Aorta (tissue), 5 donors: ENCODE data around the gene ZNF556. TPM values are rescaled to one million over a fixed set of nuclear protein-coding genes. Genes with fewer than 3 reads are reported as not detected.
"Not testable (repeated sequence)": the region's sequence is repeated elsewhere in the genome, so short reads cannot be mapped to it uniquely, and the experiment has no call there.

Source experiments
- ATAC-seq: fragments of 200-7000 bp; cut with Tn5 transposase; one replicate; pipeline ENCODE4 v1.9.1; 2022; ENCODE audit warnings: moderate library complexity; ENCODE audit not compliant: low FRiP score
- DNase-seq, 2 donors: peaks; one replicate each; pipeline ENCODE4 v3.0.0-alpha.2; 2020
- H3K27ac ChIP-seq, 2 donors: one replicate each; pipeline ENCODE4 v1.5.1; 2013; ENCODE audit warnings: low read length in 2 of 2, mild to moderate bottlenecking in 2 of 2, moderate library complexity in 2 of 2, control low read depth in 1 of 2, inconsistent platforms in 1 of 2, low read depth in 1 of 2
- H3K27me3 ChIP-seq, 2 donors: one replicate each; pipeline ENCODE4 v1.6.1; 2013; ENCODE audit warnings: control low read depth in 1 of 2, low read length in 1 of 2, mild to moderate bottlenecking in 1 of 2, moderate library complexity in 1 of 2; ENCODE audit not compliant: insufficient read depth in 2 of 2, control insufficient read depth in 1 of 2
- H3K36me3 ChIP-seq, 2 donors: one replicate each; pipeline ENCODE4 v1.6.1; 2013; ENCODE audit warnings: control low read depth in 1 of 2, low read length in 1 of 2, mild to moderate bottlenecking in 1 of 2; ENCODE audit not compliant: insufficient read depth in 2 of 2, control insufficient read depth in 1 of 2
- H3K4me1 ChIP-seq, 2 donors: one replicate each; pipeline ENCODE4 v1.6.1; 2013; ENCODE audit warnings: low read length in 2 of 2, control low read depth in 1 of 2, mild to moderate bottlenecking in 1 of 2, moderate library complexity in 1 of 2; ENCODE audit not compliant: insufficient read depth in 2 of 2, control insufficient read depth in 1 of 2
- H3K4me3 ChIP-seq, 2 donors: one replicate each; pipeline ENCODE4 v1.5.1; 2013; ENCODE audit warnings: low read length in 2 of 2, control low read depth in 1 of 2, mild to moderate bottlenecking in 1 of 2
- H3K9me3 ChIP-seq: one replicate; pipeline ENCODE4 v1.6.1; 2013; ENCODE audit warnings: mild to moderate bottlenecking, low read length; ENCODE audit not compliant: control insufficient read depth
- WGBS, 2 donors: extraction: QIAGEN DNeasy Blood & Tissue Kit; methylation state at CpG; one replicate each; pipeline ENCODE4 v1.1.7; 2013; 5-methylcytosine and 5-hydroxymethylcytosine counted together
- intact Hi-C, 2 donors: fragments of 100-400 bp; cut with DNase I; formaldehyde crosslinking; loops; one replicate each; pipeline versions ENCODE4 v1.14.2 to v1.15.0; 2022
- polyA plus RNA-seq, 2 donors: library from polyadenylated mRNA; stranded (reverse); fragments of 200-250 nt; gene quantifications; one replicate each; pipeline ENCODE4 v1.2.3, GENCODE V29; 2013
- total RNA-seq, 2 donors: library from RNA; stranded (reverse); fragmentation: NEBNext Ultra II Directional; extraction: Animal tissue kit (Norgen Biotek cat#: 25700); gene quantifications; one replicate each; pipeline ENCODE4 v1.2.1, GENCODE V29; 2021
- donor health status: healthy with polysubstance abuse.
- donor health status: Bipolar disorder and iron deficiency.
- donor health status: DM: no; HTN: no; CAD: no.
- donor health status: DM: no; HTN: no; CAD: no.
- donor health status: DM: yes; HTN: yes; CAD: no.

Gene ZNF556
- total and polyA plus RNA-seq, 4 donors = 0.16 TPM; not detected in 3

- 70 to 73% methylated on average over 8 of the region's 8 CpGs for WGBS, 2 donors
- peak in 1 of 2 donors; percentile 23 for DNase-seq
- intact Hi-C loops, H3K4me1 ChIP-seq, H3K4me3 ChIP-seq, H3K36me3 ChIP-seq, H3K9me3 ChIP-seq, H3K27ac ChIP-seq, ATAC-seq, H3K27me3 ChIP-seq: not testable (repeated sequence)
Observed at GRCh38 chr19:2890531-2890930, 23.4 kb downstream of the ZNF556 start.

GRCh38 chr19:2896694-2897093 lies 29.6 kb downstream of the ZNF556 start:
- H3K36me3 ChIP-seq = no peaks in the 10 kb centered on the region
- H3K9me3 ChIP-seq = no peaks in the 10 kb centered on the region
- intact Hi-C loops = no loop called here
- H3K4me3 ChIP-seq = no peak overlapping the region
- H3K4me1 ChIP-seq = no peaks in the 10 kb centered on the region
- no peaks in the 10 kb centered on the region for H3K27me3 ChIP-seq
- ATAC-seq (no peak), DNase-seq (peak in 1 of 2 donors; percentile 8)
- 75 to 78% methylated on average over 8 of the region's 8 CpGs for WGBS, 2 donors
- no peak overlapping the region for H3K27ac ChIP-seq

- Histone ChIP-seq H3K4me3 (peak within 1 kb of the TSS; percentile 37 to 57), H3K27me3 (no peaks in the 10 kb centered on the region), H3K9me3 (no peaks in the 10 kb centered on the region), H3K27ac (peak within 1 kb of the TSS in 1 of 2 donors; percentile 43), H3K4me1 (no peaks in the 10 kb centered on the region), H3K36me3 (no peaks in the 10 kb centered on the region)
- WGBS, 2 donors = 0 to 1% methylated on average over 94 to 100 of the region's 100 CpGs
- DNase-seq (peak; percentile 100), ATAC-seq (peak; percentile 99)
- intact Hi-C loops = loop anchor here in 1 of 2 donors (1.0 kb wide), 2 partner anchors 50 to 59 kb away; partner anchors contain the start of gene ZNF555
Observed at GRCh38 chr19:2900296-2901252, 33.4 kb downstream of the ZNF556 start, which contains the start of gene ZNF57. Gene ZNF57, plus strand, starts transcription at chr19:2900928. Its CDS starts 118 bp downstream, at chr19:2901046.

GRCh38 chr19:2902590-2903218 lies 35.6 kb downstream of the ZNF556 start:
- intact Hi-C loops = no loop called here
- H3K9me3 ChIP-seq = no peaks in the 10 kb centered on the region

GRCh38 chr19:2903326-2903725 lies 36.2 kb downstream of the ZNF556 start:
- DNase-seq = peak in 1 of 2 donors; percentile 55
- intact Hi-C loops, H3K9me3 ChIP-seq, H3K36me3 ChIP-seq, H3K4me3 ChIP-seq, H3K27me3 ChIP-seq, H3K27ac ChIP-seq, ATAC-seq, H3K4me1 ChIP-seq: not testable (repeated sequence)
- 91 to 96% methylated on average over 13 of the region's 13 CpGs for WGBS, 2 donors

More at GRCh38 chr19:2902590-2903218, 35.6 kb downstream of the ZNF556 start:
- peak in 1 of 2 donors; percentile 56 for DNase-seq
- Histone ChIP-seq H3K36me3 (no peaks in the 10 kb centered on the region), H3K27me3 (no peaks in the 10 kb centered on the region), H3K4me1 (no peaks in the 10 kb centered on the region), H3K4me3 (no peak overlapping the region), H3K27ac (no peak overlapping the region)
- 83 to 90% methylated on average over 13 of the region's 13 CpGs for WGBS, 2 donors
- ATAC-seq = no peak

- Histone ChIP-seq H3K27ac (no peak overlapping the region), H3K4me1 (no peaks in the 10 kb centered on the region), H3K36me3 (no peaks in the 10 kb centered on the region), H3K9me3 (no peaks in the 10 kb centered on the region), H3K4me3 (no peak overlapping the region), H3K27me3 (no peaks in the 10 kb centered on the region)
- WGBS, 2 donors = 92% methylated on average over 11 of the region's 11 CpGs
- peak in 1 of 2 donors; percentile 16 for DNase-seq
- ATAC-seq = no peak
- intact Hi-C loops = no loop called here
Observed at GRCh38 chr19:2905918-2906519, 38.9 kb downstream of the ZNF556 start.

- Histone ChIP-seq H3K27me3 (no peaks in the 10 kb centered on the region), H3K9me3 (no peaks in the 10 kb centered on the region), H3K36me3 (no peaks in the 10 kb centered on the region), H3K4me1 (no peaks in the 10 kb centered on the region), H3K4me3 (no peak overlapping the region), H3K27ac (no peak overlapping the region)
- 86 to 88% methylated on average over 20 of the region's 20 CpGs for WGBS, 2 donors
- ATAC-seq (no peak), DNase-seq (no peak)
- intact Hi-C loops = no loop called here
Observed at GRCh38 chr19:2906631-2907195, 39.6 kb downstream of the ZNF556 start.

GRCh38 chr19:2912306-2912705 lies 45.2 kb downstream of the ZNF556 start:
- Histone ChIP-seq H3K4me1 (no peaks in the 10 kb centered on the region), H3K36me3 (peaks cover 4 to 5% of the 10 kb centered on the region in 2 donors), H3K4me3 (no peak overlapping the region), H3K27ac (no peak overlapping the region), H3K9me3 (peaks cover 3% of the 10 kb centered on the region), H3K27me3 (no peaks in the 10 kb centered on the region)
- 95 to 96% methylated on average over 5 of the region's 5 CpGs for WGBS, 2 donors
- DNase-seq = no peak
- no peak for ATAC-seq
- intact Hi-C loops = no loop called here
